Measurements from ENCODE around the gene MEGF6. TPM values are rescaled to one million over a fixed set of nuclear protein-coding genes. Genes with fewer than 3 reads are reported as not detected.

Gene MEGF6
- total and polyA plus RNA-seq, 2 donors (not counting 1 experiment from before 2014, with no cell fraction given): 43.2 to 77.3 TPM

DNA sequence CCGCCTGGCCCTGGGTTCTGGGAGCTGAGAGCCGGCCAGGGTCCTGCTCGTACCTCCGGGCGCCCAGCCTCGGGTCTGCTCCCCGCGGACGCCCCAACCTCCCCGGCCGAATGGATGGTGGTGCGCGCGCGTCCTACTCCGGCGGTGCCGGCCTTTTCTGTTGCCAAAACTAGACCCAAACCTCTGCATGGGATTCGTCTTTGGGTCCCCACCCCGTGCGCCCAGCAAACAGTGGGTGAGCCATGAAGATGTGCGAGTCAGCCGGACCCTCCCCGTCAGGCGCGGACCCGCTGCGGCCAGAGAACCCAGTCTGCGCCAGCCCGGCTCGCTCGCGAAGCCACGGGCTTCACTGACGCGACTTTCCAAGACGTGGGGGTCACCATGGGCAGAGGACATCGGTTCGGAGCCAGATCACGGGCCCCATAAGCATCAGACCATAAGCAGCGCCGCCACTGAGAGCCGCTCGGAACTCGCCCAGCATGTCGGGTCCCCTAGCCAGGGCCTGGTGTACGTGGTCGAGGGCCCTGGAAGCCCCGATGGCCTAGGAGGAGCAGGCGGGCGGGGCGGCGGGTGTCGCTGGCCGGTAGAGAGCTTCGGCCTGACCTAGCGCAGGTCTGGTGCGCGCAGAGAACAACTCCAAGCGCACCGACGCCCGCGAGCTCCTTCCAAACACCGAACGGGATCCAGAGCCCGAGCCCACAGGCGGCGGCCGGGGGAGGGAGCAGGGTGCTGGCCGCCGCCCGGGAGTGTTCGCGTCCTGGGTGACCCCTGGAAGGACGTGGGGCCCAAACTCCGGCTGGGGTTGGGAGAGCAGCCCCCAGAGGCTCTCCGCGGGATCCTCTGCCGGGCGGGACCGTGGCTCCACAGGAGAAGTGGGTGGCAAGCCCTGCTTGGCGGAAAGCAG is 40.0 kb upstream of the MEGF6 start:
- Histone ChIP-seq H3K9ac (ENCODE audit: low read length) (peak overlapping the region; percentile 94), H2AFZ (ENCODE audit: insufficient read depth, low read depth, low read length, poor library complexity, severe bottlenecking) (peak overlapping the region; percentile 56), H3K4me3 (ENCODE audit: control extremely low read depth in 1 of 5, extremely low read depth in 1 of 5, insufficient read depth in 1 of 5, low read depth in 2 of 5, low read length in 4 of 5) (peak overlapping the region in 4 of 5 experiments; percentile 7 to 79 (median 50)), H4K20me1 (ENCODE audit: control insufficient read depth, insufficient read depth, low read length, poor library complexity, severe bottlenecking) (no peaks in the 10 kb centered on the region), H3K4me1 (ENCODE audit: control insufficient read depth in 2 of 2, insufficient read depth in 2 of 2, low read length in 2 of 2) (peaks cover 43 to 47% of the 10 kb centered on the region in 2 donors), H3K36me3 (replicated peaks in 1 of 2; ENCODE audit: control extremely low read depth in 1 of 2, control insufficient read depth in 1 of 2, extremely low read depth in 1 of 2, insufficient read depth in 2 of 2, low read length in 1 of 2) (peaks cover 0 to 10% of the 10 kb centered on the region in 2 experiments), H3K27me3 (replicated peaks in 1 of 4; ENCODE audit: control extremely low read depth in 1 of 4, control insufficient read depth in 3 of 4, insufficient read depth in 4 of 4, low read length in 3 of 4) (peaks cover 0 to 42% (median 26%) of the 10 kb centered on the region in 4 experiments), H3K4me2 (replicated peaks; ENCODE audit: low read depth, low read length, poor library complexity, severe bottlenecking) (peak overlapping the region; percentile 97), H3K79me2 (ENCODE audit: control insufficient read depth, insufficient read depth, low read length) (peaks cover 13% of the 10 kb centered on the region), H3K27ac (ENCODE audit: low read length in 2 of 2) (no peak overlapping the region), H3K9me3 (ENCODE audit: control extremely low read depth in 1 of 3, control insufficient read depth in 2 of 3, insufficient read depth in 1 of 3, low read length in 2 of 3) (peaks cover 0 to 27% (median 0%) of the 10 kb centered on the region in 3 donors)
- H3K4me3 Mint-ChIP-seq: peak overlapping the region; percentile 79
- peaks cover 32% of the 10 kb centered on the region for H3K27me3 Mint-ChIP-seq
- no peak for ATAC-seq (ENCODE audit: low read depth)
- TF ChIP-seq EZH2 (IDR thresholded peaks at IDR 0.05; ENCODE audit: borderline replicate concordance, insufficient read depth, low read depth, low read length, poor library complexity, severe bottlenecking) (peak; percentile 99), CTCF (IDR thresholded peaks at IDR 0.05) (no peak)
- no peaks in the 10 kb centered on the region for H3K9me3 Mint-ChIP-seq (ENCODE audit: insufficient read depth)
- peak overlapping the region; percentile 56 for H3K27ac Mint-ChIP-seq
- CTCF ChIA-PET: interaction anchor here (0.8 to 2.2 kb wide), 5 partner anchors 14 to 73 kb away, joined by 3 to 5 read pairs (median 3); no protein-coding TSS in a partner anchor
- POLR2A ChIA-PET: interaction anchor here (2.8 kb wide), 1 partner anchor 16 kb away, joined by 11 read pairs; no protein-coding TSS in a partner anchor
- intact Hi-C loops (cut with micrococcal nuclease): loop anchor here (2.0 to 10.0 kb wide), 3 partner anchors 16 to 254 kb away; partner anchors contain the start of gene C1orf174
- H3K4me1 Mint-ChIP-seq: peaks cover 38% of the 10 kb centered on the region
- 10% methylated on average over 83 of the region's 83 CpGs for WGBS (ENCODE audit: insufficient coverage)
- peak; percentile 69 for DNase-seq
